Neutrophil (primary cell): ENCODE measurements around the gene RSPO4.

ENCODE experiments used
- H3K27ac ChIP-seq: fragments of 200-600 bp; sonication (generic); 2 replicates; pipeline ENCODE4 v1.5.1; 2016; ENCODE audit warnings: mild to moderate bottlenecking, moderate library complexity
- H3K27me3 ChIP-seq: fragments of 200-600 bp; sonication (generic); 2 replicates; pipeline ENCODE4 v1.6.0; 2016; ENCODE audit warnings: mild to moderate bottlenecking
- H3K36me3 ChIP-seq: fragments of 200-600 bp; sonication (generic); 2 replicates; pipeline ENCODE4 v1.5.1; 2017
- H3K4me1 ChIP-seq, 2 experiments: fragments of 200-600 bp in 1 of 2; sonication (generic) in 1 of 2; 1 replicate in 1 of 2; 2 replicates in 1 of 2; pipeline versions ENCODE4 v1.5.1 to v1.6.1; 2013 to 2016; ENCODE audit warnings: low read depth in 1 of 2, low read length in 1 of 2, mild to moderate bottlenecking in 1 of 2, moderate library complexity in 1 of 2; ENCODE audit not compliant: control insufficient read depth in 1 of 2, insufficient read depth in 1 of 2
- H3K4me3 ChIP-seq, 2 experiments: fragments of 200-600 bp in 1 of 2; sonication (generic) in 1 of 2; 1 replicate in 1 of 2; 2 replicates in 1 of 2; pipeline ENCODE4 v1.5.1; 2013 to 2016; ENCODE audit warnings: low read depth in 1 of 2, low read length in 1 of 2, mild to moderate bottlenecking in 1 of 2, moderate library complexity in 1 of 2
- H3K9me3 ChIP-seq: fragments of 200-600 bp; sonication (generic); 2 replicates; pipeline ENCODE4 v1.5.1; 2016
- TF ChIP-seq, protein P1 (sequence below): fragments of 200-600 bp; sonication (generic); IDR thresholded peaks from 2 replicates; pipeline ENCODE4 v1.5.1; 2016; ENCODE audit warnings: antibody characterized with exemption

Gene RSPO4

DNA sequence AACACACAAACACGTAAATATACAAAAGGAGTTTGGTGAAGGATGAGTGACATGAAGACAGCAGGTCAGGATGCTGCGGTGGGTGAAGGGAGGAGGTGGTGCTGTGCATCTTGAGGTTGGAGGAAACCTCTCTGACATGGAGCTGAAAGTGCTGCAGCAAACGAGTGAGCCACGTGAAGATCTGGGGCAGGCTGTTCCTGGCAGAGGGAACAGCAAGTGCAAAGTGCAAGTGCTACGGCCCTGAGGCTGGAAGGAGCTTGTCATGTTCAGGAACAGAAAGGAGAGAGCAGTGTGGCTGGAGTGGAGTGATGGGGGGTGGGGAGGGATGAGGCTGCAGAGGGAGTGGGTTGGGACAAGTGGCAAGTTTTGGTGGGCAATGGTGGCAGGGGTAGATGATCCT, 61.2 kb downstream of the RSPO4 start:
- H3K4me1 ChIP-seq = no peaks in the 10 kb centered on the region
- no peaks in the 10 kb centered on the region for H3K9me3 ChIP-seq
- H3K27me3 ChIP-seq = peaks cover 10% of the 10 kb centered on the region
- TF ChIP-seq, protein P1, sequence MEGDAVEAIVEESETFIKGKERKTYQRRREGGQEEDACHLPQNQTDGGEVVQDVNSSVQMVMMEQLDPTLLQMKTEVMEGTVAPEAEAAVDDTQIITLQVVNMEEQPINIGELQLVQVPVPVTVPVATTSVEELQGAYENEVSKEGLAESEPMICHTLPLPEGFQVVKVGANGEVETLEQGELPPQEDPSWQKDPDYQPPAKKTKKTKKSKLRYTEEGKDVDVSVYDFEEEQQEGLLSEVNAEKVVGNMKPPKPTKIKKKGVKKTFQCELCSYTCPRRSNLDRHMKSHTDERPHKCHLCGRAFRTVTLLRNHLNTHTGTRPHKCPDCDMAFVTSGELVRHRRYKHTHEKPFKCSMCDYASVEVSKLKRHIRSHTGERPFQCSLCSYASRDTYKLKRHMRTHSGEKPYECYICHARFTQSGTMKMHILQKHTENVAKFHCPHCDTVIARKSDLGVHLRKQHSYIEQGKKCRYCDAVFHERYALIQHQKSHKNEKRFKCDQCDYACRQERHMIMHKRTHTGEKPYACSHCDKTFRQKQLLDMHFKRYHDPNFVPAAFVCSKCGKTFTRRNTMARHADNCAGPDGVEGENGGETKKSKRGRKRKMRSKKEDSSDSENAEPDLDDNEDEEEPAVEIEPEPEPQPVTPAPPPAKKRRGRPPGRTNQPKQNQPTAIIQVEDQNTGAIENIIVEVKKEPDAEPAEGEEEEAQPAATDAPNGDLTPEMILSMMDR = no peak
- H3K4me3 ChIP-seq = no peak overlapping the region
- no peaks in the 10 kb centered on the region for H3K36me3 ChIP-seq
- H3K27ac ChIP-seq = no peak overlapping the region

DNA sequence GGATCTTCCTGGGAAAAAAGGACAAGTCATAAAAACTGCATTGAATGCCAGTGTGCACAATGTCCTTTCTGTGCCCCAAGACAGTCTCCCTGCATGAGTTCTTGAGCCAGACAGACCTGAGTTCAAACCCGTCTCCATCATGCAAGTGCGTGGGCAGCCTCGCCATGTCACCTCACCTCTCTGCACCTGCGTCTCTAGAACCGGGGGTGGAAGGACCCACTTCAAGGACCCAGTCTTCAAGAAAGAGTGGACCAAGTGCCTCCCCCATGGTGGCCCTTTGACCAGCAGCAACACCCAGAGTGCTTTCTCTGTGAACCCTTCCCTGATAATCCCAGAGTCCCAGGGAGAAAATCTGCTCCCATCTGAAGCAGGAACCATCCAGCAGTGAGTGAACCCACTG, 62.5 kb downstream of the RSPO4 start:
- Histone ChIP-seq H3K4me1 (no peaks in the 10 kb centered on the region), H3K36me3 (no peaks in the 10 kb centered on the region), H3K27ac (no peak overlapping the region), H3K9me3 (no peaks in the 10 kb centered on the region), H3K27me3 (peaks cover 6% of the 10 kb centered on the region), H3K4me3 (no peak overlapping the region)
- TF ChIP-seq, protein P1 = no peak

DNA sequence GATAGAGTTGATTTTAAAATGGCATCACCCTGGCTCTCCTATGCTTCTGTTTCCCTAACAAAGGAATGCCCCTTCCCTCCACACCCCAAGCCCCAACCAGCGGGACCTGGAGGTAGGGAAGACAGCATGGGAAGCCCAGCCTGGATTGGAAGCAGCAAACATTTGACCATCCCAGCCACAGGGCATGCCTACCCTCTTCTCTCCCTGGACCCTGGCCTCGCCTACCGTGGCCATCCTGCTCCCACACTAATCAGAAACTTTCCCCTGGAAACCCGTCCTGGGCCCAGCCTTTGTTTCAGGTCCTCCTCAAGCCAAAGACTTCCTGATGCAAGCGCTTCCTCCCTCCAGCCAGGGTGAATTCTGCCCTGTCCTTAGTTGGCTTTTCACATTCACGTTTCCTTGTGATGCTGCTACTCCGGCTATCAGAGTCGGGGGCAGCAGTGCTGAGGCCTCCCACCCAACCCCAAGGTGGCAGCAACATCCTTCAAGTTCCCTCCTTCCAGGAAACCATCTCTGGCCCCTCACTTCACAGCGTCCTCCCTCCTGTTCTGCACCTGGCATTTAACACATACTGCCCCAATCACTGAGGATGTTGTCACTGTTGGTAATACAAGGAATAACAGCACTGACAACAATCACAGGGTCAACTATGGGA, 67.8 kb downstream of the RSPO4 start:
- peaks cover 4% of the 10 kb centered on the region for H3K9me3 ChIP-seq
- TF ChIP-seq, protein P1 = no peak
- H3K27me3 ChIP-seq = peaks cover 6% of the 10 kb centered on the region
- no peak overlapping the region for H3K4me3 ChIP-seq
- no peaks in the 10 kb centered on the region for H3K4me1 ChIP-seq
- H3K36me3 ChIP-seq = no peaks in the 10 kb centered on the region
- no peak overlapping the region for H3K27ac ChIP-seq

DNA sequence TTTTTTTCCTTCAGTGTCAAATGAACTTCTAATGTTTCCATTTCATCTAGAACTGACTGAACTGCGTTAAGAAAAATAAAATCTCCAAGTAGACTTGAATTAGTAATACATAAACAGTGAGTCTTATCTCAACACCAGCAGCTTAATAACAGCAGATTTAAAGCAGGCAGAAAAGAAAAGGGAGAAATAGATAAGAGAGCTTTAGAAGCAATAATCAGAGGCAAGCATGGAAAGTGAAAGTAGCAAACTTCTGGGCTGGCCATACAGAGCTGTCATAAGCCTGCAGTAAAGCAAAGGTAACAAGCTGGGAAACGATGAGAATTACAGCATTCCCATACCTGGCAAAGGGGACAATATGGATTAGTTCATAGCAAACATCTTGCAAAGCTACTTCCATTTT, 69.1 kb downstream of the RSPO4 start:
- H3K9me3 ChIP-seq = peaks cover 4% of the 10 kb centered on the region
- H3K27me3 ChIP-seq = peaks cover 11% of the 10 kb centered on the region
- no peaks in the 10 kb centered on the region for H3K36me3 ChIP-seq
- H3K4me3 ChIP-seq = no peak overlapping the region
- no peaks in the 10 kb centered on the region for H3K4me1 ChIP-seq
- TF ChIP-seq, protein P1 = no peak
- H3K27ac ChIP-seq = no peak overlapping the region

DNA sequence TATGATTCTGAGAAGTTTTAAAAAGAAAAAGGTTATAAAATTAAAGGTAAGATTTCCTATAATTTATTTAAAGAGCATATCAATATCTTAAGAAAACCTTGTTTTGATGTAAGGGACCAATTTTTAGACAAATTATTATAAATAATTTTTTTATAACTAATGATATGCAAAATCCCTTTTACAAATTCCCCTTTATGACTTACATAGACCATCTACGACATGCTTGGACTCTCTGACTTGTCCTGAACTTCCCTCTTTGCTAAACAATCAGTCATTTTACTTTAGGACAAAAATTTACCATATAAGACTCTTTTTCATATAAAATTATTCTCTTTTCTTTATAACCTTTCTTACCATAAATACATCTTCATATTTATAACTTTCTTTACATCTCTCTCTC, 70.7 kb downstream of the RSPO4 start:
- Histone ChIP-seq H3K4me1 (no peaks in the 10 kb centered on the region), H3K27ac (no peak overlapping the region), H3K36me3 (no peaks in the 10 kb centered on the region), H3K4me3 (no peak overlapping the region), H3K9me3 (peaks cover 4% of the 10 kb centered on the region), H3K27me3 (peaks cover 11% of the 10 kb centered on the region)
- TF ChIP-seq, protein P1 = no peak
